ENCODE data around the gene IL22.

The IL22 gene

DNA sequence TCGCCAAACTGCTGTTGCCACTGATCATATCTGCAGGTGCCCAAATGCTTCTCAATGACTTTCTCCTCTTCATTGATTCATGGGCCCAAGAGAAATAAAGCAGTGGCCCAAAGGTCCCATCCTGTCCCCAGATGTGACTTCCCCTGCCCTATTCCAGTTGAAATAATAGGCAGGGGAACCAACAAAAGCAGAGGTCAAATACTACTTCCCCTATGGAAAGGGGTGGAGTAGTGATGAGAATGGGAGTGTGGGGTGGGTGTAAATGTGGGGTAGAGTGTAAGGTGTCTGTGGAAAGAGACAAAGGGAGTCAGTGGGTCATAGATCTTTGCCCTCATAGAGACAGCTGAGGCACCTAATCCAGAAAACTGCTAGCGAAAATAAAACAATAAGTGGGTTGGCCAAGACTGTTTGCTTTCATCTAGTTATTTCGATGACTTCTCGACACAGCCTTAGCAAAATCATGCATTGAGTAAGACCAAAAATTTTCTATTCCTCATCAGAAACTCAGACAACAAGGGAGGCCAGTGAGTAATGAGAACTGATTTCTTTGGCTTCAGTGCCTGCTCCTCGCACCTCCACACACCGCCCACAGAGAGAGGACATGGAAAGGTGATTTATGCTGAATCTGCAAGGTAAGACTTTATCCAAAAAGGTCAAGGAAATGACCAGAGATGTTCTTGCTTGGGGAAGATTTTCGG, 10.9 kb upstream of the IL22 start:
- no peak for FAIRE-seq
- DNase-seq (ENCODE audit: low spot score): no peak

DNA sequence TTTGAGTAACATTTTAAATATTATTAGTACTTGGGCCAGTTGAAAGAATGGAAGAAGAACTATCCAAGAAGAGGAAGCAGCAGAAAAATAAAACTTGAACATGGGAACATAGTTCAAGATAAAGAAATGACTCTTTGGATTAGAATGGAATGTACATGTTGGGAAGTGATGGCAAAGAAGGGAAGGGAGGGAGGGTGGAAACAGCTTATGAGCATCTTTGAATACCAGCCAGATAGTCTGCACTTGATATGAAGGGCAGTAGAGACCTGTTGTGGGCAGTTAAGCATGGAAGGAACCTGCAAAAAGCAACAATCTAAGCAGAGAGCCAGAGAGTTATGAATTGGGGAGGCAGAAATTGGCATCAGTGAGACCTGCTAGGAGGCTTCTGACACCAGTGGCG, 10.0 kb upstream of the IL22 start:
- DNase-seq (ENCODE audit: low spot score): no peak
- FAIRE-seq: no peak

DNA sequence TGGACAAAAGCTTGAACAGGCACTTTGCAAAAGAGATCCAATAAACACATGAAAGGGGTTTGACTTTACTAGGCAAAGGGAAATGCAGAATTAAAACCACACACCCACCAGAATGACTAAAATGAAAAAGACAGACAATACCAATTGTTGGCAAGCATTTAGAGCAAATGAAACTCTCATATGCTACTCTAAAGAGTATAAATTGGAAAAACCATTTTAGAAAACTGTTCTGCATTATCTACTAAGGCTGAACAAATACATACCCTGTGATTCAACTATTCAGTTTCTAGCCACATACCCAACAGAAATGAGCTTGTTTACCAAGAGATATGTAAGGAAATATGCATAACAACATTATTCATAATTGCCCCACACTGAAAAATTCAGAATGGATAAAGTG, 8.5 kb upstream of the IL22 start:
- FAIRE-seq (no peak), DNase-seq (ENCODE audit: low spot score) (no peak)

DNA sequence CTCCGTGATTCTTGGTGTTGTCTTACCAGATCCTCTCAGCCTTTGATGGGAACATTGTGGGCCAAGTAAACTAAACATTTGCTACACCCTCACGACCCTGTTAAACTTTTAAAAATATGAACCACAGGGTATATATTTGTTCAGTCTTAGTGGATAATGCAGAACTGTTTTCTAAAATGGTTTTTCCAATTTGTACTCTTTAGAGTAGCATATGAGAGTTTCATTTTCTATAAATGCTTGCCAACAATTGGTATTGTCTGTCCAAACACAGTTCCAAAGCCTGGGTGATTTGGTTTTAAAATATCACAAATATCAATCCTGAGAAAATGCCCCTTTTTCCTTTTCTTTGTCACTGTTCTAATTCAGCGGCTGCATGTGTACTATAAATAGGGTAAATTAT, 6.7 kb upstream of the IL22 start:
- no peak for FAIRE-seq
- no peak for DNase-seq (ENCODE audit: low spot score)

- peak; percentile 17 for DNase-seq (ENCODE audit: low spot score)
- FAIRE-seq: no peak
Measured at GRCh38 chr12:68259318-68259940, 6.0 kb upstream of the IL22 start.

- DNase-seq (ENCODE audit: low spot score) (no peak), FAIRE-seq (no peak)
Measured at GRCh38 chr12:68252077-68252476, 1.3 kb downstream of the IL22 start.

- FAIRE-seq: no peak
- DNase-seq (ENCODE audit: low spot score): no peak
Measured at GRCh38 chr12:68250454-68250853, 3.0 kb downstream of the IL22 start.

GRCh38 chr12:68247785-68248184, 5.6 kb downstream of the IL22 start:
- FAIRE-seq (no peak), DNase-seq (ENCODE audit: low spot score) (no peak)

DNA sequence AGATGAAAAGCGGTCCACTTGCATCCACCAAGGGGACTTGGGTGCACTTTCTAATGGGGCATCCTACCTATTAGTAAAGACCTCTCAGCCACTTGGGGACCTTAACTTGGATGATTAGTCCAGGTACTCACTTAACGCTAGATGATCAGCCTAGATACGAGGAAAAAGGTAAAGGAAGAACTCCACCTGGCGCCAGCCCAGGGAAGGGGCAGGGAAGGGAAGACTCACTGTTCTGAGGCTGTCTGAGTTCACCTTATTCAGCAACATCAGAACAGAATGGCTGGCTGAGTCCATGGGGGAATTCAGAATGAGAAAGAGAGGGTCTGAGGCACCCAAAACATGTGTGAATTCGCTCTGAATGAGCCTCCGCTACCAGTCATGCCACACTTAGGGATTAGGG, 7.1 kb downstream of the IL22 start:
- no peak for FAIRE-seq
- DNase-seq (ENCODE audit: low spot score): no peak

GRCh38 chr12:68245180-68246021, 8.0 kb downstream of the IL22 start:
- DNase-seq (ENCODE audit: low spot score) (no peak), FAIRE-seq (no peak)

DNA sequence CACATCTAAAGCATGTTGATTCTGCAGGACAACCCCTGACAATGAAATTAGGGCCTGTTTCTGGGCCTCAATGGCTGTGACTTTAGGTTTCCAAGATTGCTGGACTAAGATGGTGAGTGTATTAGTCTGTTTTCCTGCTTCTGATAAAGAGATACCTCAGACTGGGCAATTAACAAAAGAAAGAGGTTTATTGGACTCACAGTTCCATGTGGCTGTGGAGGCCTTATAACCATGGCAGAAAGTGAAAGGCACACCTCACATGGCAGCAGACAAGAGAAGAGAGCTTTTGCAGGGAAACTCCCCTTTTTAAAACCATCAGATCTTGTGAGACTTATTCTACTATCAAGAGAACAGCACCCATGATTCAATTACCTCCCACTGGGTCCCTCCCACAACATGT, 10.6 kb downstream of the IL22 start:
- DNase-seq (ENCODE audit: low spot score): no peak
- FAIRE-seq: no peak

DNA sequence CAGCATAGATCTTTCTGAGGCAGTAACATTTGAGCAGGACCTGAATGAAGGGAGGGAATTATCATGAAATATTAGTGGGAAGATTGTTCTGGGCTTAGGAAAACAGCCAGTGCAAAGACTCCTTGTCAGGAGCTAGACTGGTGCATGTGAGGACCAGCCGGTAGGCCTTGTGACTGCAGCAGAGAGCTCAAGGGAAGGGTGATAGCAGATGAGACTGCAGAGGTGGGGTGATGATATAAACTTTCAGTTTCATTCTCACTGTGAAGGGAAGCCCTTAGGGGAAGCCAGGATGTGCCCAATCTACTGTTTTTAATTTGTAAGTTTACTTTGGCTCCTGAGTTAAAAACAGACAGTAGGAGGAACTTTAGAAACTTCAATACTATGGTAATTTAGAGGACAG, 12.4 kb downstream of the IL22 start:
- FAIRE-seq: no peak
- no peak for DNase-seq (ENCODE audit: low spot score)

GRCh38 chr12:68240079-68240478, 13.3 kb downstream of the IL22 start:
- DNase-seq (ENCODE audit: low spot score): no peak
- no peak for FAIRE-seq

DNA sequence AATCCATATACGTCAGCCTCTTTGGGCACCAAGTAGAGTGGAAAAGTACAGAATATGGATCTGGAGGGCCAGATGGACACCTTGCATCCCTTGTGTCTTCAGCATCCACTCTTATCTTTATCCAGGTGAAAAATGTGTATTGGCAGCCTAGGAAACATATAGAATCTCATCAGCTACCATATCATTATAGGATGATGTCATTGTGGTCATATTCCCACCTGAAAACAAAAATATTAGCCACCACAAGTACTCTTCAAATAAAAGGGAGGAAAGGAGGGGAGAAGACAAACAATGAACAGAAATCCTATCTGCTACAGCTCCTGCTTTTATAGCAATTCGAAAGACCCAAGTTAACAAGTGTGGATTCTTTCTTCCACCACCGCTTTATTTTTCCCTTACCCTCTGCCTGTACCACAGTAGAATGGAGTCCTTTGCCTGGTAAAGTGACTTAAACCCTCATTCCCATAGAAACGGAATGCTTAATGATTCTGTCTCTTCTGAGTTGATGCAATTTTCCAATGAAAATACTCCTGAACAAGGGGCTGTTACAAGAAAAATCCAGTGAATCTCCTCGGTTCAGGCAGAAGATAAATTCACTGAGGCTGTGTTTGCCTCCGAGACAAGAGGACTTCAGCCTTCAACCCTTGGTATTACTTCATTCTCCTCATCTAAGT, 14.0 kb downstream of the IL22 start:
- no peak for DNase-seq (ENCODE audit: low spot score)
- FAIRE-seq: no peak

GRCh38 chr12:68237619-68238018, 15.8 kb downstream of the IL22 start:
- FAIRE-seq (no peak), DNase-seq (ENCODE audit: low spot score) (no peak)

DNA sequence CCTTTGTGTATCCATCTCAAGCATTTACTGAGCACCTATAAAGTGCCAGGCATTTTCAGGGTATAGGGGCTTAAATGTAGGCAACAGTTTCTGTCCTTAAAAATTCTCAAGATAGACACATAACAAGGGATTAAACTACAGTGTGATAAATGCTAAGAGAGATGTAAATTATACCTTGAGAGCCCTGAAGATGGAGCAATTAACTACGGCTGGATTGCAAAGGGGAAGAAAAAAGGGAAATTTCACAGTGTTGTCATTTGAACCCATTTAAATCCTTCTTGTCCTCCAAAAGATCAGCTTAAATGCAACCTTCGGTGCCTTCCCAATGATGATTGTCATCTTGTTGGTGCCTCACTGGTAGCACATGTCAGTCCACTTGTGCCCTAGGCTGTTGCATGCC, 16.3 kb downstream of the IL22 start:
- DNase-seq (ENCODE audit: low spot score): no peak
- no peak for FAIRE-seq

GRCh38 chr12:68236421-68237059, 16.9 kb downstream of the IL22 start:
- no peak for FAIRE-seq
- peak; percentile 51 for DNase-seq (ENCODE audit: low spot score)

DNA sequence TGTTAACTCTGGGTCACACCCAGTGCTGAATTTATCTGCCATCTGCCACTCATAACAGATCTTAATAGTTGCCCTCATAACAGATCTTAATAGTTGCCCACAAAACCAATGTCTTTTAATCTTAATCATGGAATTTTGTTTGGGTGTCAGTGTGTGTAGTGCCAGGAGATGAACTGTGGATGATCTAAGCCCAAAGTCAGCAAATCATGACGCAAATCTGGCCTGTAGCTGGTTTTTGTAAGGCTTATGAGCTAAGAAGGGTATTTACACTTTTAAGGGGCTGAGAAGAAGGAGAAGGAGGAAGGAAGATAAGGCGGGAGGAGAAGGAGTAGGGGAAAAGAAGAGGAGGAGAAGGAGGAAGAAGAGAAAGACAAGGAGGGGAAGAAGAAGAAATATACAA, 17.8 kb downstream of the IL22 start:
- FAIRE-seq: no peak
- DNase-seq (ENCODE audit: low spot score): no peak

DNA sequence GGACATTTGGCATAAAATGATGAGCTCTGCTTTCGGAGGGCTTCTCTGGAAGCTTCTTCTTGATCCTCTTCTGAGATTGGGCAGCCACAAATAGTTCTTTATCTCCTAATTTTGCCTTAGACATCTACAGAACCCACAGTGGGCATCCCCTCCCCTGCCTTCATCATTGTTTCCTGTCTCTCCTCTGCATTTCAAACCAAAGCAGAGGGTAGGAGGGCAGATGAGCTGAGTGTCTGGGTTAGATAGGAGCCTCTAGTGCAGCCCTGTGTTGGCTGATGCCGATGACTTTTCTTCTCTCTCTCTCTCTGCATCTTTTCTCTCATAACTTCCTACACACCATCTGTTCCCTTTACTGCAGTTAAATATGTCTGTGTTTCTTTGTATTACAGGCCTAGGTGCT, 19.3 kb downstream of the IL22 start:
- no peak for DNase-seq (ENCODE audit: low spot score)
- no peak for FAIRE-seq

DNA sequence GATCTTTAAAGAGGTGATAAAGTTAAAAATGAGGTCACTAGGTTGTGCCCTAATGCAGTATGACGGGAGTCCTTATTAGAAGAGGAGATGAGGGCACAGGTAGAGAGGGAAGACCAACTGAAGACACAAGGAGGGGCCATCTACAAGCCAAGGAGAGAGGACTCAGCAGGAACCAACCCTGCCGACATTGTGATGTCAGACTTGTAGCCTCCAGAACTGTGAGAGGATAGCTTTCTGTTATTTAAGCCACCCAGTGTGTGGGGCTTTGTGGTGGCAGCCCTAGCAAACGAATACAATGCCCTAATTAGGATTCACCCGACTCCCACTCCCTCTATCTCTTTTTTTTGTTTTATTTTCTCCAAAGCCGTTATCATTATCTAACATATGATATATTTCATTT, 19.9 kb downstream of the IL22 start:
- DNase-seq (ENCODE audit: low spot score): no peak
- FAIRE-seq: no peak

DNA sequence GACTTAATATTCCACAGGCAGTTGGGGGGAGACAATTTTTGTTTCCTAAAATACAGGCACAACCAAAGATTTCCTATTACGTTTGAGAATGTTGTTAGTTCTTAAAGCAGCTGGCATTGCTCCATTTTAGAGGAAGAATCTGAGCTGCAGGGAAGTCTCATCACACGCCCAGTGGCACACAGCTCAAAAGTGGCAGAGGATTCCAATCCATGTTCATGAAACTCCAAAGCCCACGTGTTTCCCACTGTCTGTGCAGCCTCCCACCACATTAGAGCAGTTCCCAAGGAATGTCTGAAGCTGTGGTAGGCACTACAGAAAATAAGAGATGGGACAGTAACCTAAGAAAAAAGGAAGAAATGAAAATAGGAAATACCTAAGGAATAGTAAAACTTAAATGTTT, 21.7 kb downstream of the IL22 start:
- no peak for FAIRE-seq
- no peak for DNase-seq (ENCODE audit: low spot score)

GRCh38 chr12:68231229-68231628, 22.2 kb downstream of the IL22 start:
- no peak for DNase-seq (ENCODE audit: low spot score)
- FAIRE-seq: no peak

Data from urothelium cell line (cell line).